NCI-H187 treated with DMSO at 0.1 percent for 48 hours (cell line): Measurements from ENCODE around the gene MMD.
"Not testable (repeated sequence)": the region's sequence is repeated elsewhere in the genome, so short reads cannot be mapped to it uniquely, and the experiment has no call there.

Experiments
- DNase-seq: peaks from one replicate; lab custom pipeline; 2025; lab: John Stamatoyannopoulos, UW

MMD gene

GRCh38 chr17:55420067-55420775, 1.4 kb downstream of the MMD start:
- no peak for DNase-seq

DNA sequence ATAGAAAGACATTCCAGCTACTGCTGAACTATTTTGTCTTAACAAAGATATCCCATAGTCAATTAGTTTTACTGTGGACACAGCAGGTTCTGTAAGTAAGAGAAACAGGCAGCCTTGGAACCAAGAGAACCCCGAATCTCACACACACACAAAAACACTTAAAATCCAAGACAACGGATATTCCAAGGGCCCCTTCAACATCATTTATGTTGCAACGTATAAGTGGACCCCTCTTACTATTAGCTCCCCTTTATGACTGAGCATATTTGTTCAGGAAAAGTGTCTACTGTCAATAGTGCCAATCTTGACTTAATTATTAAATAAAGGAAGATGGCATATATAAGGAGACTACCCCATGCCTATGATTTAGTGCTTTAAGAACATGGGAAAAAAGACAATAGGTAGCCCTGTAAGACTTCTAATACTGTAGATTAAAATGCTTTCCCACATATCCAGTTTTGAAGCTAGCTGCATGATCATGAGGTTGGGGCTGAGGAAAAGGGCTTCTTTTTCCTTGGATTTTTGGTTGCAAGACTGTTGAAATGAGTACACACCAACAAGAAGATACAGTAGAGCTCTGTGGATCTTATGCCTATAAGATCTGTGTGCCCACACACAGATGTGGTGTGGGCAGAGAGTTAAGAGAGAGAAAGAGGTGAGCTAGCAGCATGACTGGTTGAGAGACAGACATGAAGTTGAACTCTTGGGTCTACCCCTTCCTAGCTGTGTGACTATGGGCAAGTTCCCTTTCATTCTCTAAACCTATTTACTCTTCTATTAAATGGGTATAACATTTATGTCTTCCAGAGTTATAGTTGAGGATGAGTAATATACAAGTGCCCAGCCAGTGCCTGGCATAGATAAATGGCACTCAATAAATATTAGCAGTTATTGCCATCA, 3.0 kb downstream of the MMD start:
- no peak for DNase-seq

- no peak for DNase-seq
These were observed 4.0 kb downstream of the MMD start for GRCh38 chr17:55417411-55418268.

DNA sequence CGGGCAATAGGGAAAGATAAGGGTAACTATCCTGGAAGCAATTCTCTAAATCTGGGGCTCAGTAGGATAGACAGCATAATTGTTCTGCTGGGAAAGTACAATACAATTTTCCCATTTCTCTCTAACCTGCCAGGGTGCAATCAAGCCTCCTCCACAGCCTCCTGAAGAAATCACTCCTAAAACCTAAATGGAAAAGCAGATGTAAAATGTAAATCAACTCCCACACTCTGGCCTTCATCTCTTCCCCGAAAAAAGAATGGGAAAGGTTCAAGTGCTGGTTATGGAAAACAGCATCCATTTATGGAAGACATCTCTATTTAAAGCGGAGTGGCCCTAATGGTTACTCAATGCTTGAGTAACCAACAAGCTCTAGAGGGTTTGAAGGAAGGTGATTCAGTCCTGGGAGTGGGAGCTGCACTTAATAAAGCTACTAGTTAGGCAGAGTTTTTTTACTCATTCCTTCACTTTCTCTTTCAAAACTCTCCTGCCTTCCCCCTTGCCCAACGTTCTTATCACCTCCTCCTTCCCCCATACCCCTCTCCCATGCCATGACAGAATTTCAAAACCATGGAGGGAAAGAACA, 5.1 kb downstream of the MMD start:
- DNase-seq = no peak

- DNase-seq = no peak
These were observed 5.6 kb downstream of the MMD start for GRCh38 chr17:55416000-55416399.

- no peak for DNase-seq
These were observed 6.7 kb downstream of the MMD start for GRCh38 chr17:55414983-55415382.

DNA sequence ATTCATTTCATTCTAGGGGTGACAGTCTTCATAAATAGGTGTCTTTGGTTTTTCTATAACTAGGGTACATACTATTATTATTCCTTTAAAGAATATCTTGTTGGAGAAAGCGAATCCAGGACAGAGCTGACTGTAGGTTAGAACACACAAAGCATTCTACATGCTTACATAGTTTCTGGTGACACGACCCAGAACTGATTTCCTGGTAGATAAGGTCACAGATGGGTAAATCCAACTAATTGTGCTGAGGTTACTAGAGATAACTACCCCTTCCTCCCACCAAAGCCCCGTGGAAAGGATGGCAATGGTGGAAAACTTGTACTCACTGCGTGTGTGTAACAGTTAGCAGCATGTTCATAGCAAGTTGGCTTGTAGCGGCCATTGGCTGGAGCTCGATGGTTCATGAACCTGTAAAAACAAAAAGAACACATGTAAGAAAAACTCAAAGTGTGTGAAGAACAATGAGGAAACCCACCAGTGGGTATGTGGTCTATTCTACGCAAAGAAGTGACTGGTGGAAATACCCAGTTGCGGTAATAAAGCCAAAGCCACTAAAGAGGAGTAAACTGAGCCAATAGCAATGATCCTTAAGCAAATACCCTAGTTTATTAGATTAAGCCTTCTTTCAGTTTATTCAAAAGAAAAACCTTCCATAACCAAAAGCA, 7.7 kb downstream of the MMD start:
- DNase-seq = no peak

DNA sequence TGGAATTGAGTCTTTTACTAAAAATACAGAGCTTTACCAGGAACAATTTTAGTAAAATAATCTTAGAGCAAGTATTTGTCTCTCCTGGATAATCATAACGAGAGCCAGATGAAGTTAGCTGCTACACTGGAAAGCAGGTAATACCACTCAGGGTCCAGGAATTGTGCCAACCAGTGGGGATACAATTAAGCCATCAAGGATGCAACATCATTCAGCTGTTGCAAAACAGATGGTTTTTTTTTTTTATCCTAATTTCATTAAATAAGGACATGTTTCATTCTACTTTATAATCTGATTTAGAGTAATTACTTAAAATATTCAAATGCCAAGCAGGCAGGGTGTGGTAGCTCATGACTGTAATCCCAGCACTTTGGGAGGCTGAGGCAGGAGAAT, 10.2 kb downstream of the MMD start:
- no peak for DNase-seq

- DNase-seq = no peak
These were observed 10.7 kb downstream of the MMD start for GRCh38 chr17:55410722-55411462.

GRCh38 chr17:55409030-55409800, 12.4 kb downstream of the MMD start:
- DNase-seq = no peak

DNA sequence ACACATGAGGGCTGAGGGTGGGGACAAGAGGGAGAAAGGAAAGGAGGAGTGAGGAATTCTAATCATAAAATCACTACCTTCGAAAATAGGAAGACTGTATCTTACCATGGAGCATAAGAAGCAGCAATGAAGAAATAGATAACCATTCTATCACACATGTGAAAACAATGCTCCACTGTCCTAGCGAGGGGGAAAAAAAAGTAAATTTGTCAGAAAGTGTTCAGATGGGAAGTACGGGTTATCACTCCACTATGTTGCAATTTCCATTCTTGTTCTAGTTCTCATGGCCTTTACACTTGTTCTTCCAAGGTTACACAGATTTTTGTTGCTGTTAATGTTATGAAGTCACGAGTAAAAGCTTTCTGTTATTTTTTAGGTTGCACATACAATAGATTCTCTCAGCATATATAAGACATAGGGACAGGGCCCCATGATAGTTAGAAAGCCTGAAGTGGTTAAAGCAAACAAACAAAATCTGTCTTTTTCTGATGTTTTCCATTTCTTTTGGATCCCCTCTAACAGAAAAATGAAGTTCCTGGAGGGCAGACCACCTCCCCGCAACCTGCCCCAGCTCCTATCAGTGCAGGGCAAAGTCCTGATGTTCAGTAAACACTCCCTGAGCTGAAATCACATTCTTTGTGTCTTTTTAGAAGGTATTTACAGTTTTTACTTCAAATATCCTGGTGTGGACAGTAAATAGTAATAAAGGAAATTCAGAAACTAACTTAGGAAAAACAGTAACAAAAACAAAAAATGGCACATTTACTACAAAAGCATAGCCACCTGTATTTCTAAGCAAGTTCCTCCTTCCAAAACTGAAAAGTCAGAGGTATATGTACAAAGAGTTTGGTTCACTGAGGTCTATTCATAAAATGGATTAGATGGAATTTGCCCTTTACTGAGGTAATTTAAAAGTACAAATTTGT, 13.7 kb downstream of the MMD start:
- no peak for DNase-seq

GRCh38 chr17:55405600-55405999, 16.0 kb downstream of the MMD start:
- DNase-seq = no peak

DNA sequence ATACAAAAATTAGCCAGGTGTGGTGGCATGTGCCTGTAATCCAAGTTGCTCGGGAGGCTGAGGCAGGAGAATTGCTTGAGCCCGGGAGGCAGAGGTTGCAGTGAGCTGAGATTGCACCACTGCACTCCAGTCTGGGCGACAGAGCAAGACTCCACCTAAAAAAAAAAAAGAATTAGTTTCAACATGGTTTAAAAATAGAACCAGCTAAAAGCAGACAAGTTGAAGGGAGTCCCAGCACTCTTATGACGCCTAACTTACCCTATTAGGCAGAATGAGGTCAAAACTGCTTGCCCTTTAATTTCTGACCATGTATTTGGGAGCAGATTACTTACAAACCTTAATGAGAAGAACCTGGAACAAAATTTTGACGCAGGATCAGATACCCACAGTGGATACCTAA, 17.4 kb downstream of the MMD start:
- DNase-seq = not testable (repeated sequence)

DNA sequence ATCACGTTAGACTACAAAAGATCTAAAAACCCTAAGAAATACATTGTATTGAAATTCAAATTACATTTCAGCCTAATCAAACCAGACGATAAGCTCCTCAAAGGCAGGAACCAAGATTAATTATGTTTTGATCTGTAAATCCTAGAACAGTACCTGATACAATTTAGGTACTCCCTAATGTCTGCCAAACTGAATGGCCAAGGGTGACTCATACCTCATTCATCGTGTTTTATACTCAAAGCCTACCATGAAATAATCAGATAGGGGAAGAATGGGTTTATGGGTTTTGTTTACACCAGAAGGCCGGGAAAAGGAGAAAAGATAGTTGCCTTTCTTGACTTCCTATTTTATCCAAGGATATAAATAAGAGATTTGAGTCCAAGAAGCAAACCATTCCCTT, 19.3 kb downstream of the MMD start:
- no peak for DNase-seq

GRCh38 chr17:55398689-55399088, 22.9 kb downstream of the MMD start:
- no peak for DNase-seq

- no peak for DNase-seq
These were observed 25.7 kb downstream of the MMD start for GRCh38 chr17:55395803-55396505.

DNA sequence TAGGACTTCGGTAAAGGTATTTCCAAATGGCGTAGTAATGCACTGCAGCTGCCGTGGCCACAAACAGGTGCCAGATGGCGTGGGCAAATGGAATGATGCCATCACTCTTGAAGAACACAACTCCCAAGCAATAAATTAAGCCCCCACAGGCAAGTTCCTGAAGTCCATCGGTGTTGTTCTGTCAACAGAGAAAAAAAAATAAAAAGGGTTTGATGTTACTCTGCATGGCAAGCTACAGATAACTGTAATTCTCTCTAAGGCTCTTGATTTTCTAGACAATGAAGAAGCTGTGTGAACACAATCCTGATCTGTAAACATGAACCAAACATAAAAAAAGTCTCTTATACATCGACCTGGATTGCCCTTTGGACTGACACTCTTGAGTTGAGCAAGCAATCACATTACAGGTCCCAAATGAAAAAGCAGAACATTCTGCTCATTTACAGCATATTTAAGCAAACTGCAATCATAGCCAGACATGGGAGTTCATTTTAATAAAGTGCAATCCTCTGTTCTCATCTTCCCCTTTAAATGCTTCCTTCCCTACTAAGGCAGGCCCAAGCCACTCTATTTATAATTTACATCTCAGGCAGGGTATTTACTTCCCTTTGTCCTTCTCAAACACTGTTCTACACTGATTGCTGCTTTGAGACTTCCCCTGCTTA, 27.1 kb downstream of the MMD start:
- DNase-seq = no peak
